ENCODE measurements around the gene CEP170B.
A peak's percentile ranks its signal among the peaks of the same experiment; 100 is the strongest.
"Not testable (repeated sequence)": the region's sequence is repeated elsewhere in the genome, so short reads cannot be mapped to it uniquely, and the experiment has no call there.

Gene CEP170B

GRCh38 chr14:104865081-104865630, at the start of gene CEP170B:
Gene CEP170B, plus strand, starts transcription at chr14:104865268. Its CDS starts 3,183 bp downstream, at chr14:104868451.
- DNase-seq: no peak

DNA sequence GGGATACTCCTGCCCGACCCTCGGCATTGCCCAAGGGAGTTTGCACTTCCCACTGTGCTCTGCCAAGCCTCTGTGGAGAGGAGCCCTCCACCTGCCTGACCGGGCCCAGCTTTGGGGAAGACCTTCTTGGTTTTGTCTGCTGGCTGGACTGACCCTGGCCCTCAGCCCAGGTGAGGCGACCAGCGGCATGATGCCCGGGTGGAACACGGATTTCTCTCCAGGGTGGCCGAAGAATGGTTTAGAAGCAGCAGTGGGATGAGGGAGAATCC, 48.5 kb upstream of the CEP170B start:
- DNase-seq: no peak

DNA sequence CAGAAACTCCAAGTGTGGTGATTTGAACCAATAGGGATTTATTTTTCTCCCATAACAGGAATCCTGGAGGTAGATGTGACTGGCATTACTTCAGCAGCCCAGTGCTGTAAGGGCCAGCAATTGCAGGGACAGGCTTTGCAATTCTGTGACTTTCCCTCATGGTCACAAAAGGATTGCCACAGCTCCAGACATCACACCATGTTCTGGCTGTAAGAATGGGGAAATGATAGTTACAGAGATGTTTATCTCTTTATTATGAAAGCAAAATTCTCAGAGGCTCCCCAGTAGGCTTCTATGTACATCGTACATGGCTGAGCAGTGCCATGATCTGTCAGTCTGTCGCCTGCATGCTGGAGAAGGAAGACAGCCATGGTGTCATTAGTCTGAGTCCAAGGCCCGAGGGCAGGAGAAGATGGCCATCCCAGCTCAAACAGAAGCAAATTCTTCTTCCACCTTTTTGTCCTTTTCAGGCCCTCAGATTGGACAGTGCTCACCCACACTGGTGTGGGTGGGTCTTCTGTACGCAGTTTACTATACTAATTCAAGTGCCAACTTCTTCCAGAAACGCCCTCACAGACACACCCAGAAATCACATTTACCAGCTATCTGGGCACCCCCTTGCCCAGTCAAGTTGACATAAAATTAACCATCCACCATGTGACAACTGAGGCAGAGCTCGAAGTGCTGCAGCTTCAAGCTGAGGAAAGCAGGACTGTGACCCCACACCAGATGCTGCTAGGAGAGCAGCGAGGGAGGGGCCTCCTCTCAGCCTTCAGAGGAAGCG, 46.9 kb upstream of the CEP170B start:
- peak; percentile 42 for DNase-seq

GRCh38 chr14:104818714-104819161, 46.3 kb upstream of the CEP170B start:
- DNase-seq: peak; percentile 42

- DNase-seq: no peak
Measured at GRCh38 chr14:104819361-104819781, 45.7 kb upstream of the CEP170B start.

DNA sequence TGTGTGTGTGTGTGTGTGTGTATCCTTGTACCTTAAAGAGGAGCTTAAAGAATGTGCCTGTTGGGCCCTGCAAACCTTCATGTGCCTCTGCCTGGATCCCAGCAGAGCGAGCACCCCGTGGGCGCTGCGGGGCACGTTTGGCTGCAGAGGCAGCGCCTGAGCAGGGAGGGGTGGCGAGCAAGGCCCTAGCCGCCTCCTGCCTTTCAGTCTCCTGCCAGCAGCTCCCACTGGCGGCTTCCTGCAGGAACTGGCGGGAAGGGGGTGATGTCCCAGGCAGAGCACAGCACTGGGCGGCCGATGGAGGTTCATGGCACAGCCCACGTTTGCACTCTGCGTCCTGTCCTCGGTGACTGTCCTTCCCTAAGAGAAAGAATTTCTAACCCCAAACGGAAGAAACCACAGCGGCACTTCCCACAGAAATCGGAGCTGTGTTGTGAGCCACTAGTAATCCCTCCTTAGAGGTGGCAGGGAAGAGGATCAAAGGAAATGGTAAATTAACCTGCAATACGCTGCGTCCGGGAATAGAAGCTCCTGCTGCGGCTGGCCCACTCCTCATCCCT, 44.3 kb upstream of the CEP170B start:
- peak; percentile 66 for DNase-seq

DNA sequence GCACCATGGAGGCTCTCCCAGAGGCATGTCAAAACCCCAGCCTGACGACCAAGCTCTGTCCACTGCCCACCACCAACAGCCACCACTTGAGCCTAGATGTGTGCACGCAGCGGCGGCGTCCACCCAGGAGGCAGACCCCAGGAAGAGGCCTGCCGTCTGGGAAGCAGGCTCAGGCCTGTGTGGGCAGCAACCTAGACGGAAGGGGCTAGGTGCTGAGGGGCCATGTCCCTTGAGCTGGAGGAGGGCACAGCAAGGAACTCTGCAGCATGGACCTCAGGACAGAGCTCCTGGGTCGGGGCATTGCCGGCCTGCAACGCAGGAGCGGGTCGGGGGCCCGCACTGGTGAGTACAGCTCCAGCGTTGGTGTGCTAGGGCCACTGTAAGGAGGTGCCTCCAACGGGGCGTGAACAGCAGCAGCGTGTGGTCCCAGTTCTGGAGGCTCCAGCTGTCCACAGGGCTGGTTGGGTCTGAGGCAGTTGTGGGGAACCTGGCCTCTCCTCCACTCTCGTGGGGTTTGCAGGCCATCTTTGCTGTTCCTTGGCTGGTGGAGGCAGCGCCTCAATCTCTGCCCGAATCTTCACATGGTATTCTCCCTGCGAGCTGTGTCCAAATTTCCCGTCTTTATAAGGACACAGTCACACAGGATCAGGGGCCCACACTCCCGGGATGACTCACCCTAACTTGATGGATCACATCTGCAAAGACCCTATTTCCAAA, 43.7 kb upstream of the CEP170B start:
- DNase-seq: no peak

DNA sequence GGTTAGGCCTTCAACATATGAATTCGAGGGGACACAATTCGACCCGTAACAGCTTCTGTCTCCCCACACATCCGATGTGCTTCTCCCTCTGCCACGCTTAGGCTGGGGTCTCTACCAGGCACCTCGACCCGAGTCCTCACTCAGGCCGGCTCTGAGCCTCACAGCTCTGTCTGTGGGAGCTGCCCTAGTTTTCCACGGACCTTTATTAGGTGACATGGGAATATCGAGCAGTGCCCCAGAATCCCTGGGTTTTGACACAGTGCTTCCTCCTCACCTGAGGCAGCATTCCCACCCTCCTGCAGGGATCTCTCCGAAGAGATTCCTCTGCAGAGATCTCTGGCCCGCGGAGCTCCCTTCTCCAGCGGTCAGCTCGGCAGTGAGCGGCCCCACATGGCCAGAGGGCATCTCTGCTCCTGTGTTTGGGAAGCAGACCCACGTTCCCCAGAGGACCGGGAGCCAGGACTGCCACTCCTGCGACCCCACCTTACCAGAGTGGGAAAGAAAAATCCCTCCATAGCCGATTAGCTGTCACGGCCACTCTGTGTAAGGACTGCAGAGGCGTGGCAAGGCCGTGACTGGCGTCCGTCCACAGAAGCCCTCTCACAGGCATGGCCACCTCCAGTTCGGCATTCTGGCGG, 43.0 kb upstream of the CEP170B start:
- no peak for DNase-seq

DNA sequence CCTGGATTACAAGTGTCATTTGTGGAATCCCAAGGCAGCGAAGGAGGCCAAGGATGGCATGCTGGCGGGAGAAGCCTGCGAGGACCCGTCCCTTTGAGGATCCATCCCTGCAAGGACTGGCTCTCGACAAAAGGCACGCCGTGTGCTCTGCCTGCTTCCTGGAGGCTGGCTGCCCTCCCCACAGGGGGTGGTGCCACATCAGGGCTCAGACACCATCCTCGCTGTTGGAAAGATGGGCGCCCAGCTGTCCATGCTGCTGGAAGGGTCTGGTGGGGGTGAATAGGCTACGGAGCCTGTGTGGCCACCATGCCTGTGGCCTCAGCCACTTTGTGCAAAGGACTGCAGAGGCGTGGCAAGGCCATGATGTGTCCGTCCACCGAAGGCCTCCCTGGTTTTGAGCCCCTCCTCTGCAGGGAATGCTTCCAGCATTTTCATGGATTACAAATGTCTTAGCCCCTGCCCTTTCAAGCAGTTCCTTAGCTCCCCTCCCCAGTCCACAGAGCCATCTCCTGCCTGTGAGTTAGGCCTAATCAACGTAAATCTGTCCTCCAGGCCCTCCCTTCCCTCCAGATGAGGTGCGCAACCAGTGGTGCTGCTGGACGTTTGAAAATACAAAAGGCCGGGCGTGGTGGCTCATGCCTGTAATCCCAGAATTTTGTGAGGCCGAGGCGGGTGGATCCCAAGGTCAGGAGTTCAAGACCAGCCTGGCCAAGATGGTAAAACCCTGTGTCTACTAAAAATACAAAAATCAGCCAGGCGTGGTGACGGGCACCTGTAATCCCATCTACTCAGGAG, 42.0 kb upstream of the CEP170B start:
- DNase-seq: no peak

GRCh38 chr14:104824353-104824997, 40.6 kb upstream of the CEP170B start:
- DNase-seq: no peak

GRCh38 chr14:104826189-104826860, 38.7 kb upstream of the CEP170B start:
- peak; percentile 63 for DNase-seq

DNA sequence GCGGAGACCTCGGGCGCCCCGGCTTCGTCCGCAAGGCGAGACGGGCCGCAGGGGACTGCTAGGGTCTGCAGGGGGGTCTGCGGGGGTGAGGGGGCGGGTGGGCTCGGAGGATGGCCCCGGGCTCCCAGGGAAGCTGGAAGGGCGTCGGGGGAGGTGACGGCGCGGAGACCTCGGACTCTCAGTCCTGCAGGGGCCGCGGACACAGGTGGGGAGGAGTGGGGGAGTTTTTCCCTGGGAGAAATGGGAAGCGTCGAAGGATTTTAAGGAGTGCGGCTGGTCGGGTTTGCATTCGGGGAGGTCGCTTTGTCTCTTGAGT, 38.2 kb upstream of the CEP170B start:
- no peak for DNase-seq

- DNase-seq: peak; percentile 32
Measured at GRCh38 chr14:104827177-104828055, 37.7 kb upstream of the CEP170B start.

- DNase-seq: no peak
Measured at GRCh38 chr14:104830781-104831180, 34.3 kb upstream of the CEP170B start.

DNA sequence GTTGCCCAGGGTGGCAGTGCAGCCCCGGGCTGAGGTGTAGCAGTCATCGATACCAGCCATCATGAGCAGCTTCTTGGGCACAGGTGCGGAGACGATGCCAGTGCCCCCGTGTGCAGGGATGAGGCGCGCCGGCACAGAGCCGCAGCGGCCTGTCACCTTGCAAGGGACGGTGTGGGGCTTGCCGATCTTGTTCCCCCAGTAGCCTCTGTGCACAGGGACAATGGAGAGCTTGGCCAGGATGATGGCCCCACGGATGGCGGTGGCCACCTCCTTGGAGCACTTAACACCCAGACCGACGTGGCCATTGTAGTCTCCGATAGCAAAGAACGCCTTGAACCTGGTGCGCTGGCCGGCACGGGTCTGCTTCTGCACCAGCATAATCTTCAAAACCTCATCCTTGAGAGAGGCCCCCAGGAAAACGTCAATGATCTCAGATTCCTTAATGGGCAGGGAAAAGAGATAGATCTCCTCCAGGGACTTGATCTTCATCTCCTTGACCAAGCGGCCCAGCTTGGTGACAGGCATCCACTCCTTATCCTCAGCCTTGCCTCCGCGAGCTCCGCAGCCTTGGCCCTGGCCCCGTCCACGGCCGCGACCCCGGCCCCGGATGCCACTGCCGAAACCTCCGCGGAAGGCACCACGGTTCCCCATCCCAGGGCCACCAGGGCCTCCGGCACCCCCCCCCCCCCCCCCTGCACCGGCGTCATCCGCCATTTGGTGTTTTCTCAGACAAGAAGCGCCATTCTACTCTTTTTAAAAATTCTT, 28.7 kb upstream of the CEP170B start:
- DNase-seq: not testable (repeated sequence)

GRCh38 chr14:104841730-104842129, 23.3 kb upstream of the CEP170B start:
- DNase-seq: no peak

DNA sequence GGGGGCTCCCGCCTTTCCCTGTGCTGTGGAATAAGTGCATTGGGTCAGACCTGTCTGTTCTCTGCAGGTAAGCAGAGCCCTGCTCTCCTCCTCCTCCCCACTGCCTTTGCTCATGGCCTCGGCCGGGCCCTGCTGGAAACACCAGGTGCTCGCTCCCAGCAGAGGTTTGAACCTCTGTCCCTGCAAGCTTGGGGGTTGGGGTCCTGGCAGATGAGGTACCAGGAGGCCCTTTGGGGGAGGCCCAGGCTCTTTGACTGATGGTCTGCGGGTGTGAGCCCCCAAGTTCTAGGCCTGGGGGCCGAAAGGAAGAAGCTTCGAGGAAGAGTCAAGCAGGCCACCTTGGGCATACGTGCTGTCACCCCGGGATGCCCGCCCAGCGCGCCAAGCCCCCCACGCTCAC, 22.1 kb upstream of the CEP170B start:
- DNase-seq: no peak

- no peak for DNase-seq
Measured at GRCh38 chr14:104843442-104844305, 21.4 kb upstream of the CEP170B start.

All from DMS 273 treated with DMSO at 0.1 percent for 48 hours (cell line).